ENCODE results near the gene DLX1. TPM values are rescaled to one million over a fixed set of nuclear protein-coding genes. Genes with fewer than 3 reads are reported as not detected.

Gene DLX1
- total RNA-seq (ENCODE audit: low replicate concordance), result 0.59 and 10.0 TPM in 2 replicates
- long read RNA-seq, partial matches to known transcripts, result 0 of 1 reads
- long read RNA-seq, other reads (novel, unspliced or antisense), result 1 of 1 reads

- H3K36me3 Mint-ChIP-seq, result peaks cover 3% of the 10 kb centered on the region
- no peaks in the 10 kb centered on the region for H3K9me3 Mint-ChIP-seq
- DNase-seq (ENCODE audit: extremely low spot score, unreplicated experiment), result no peak
- H3K4me1 Mint-ChIP-seq (ENCODE audit: unreplicated experiment), result peaks cover 31% of the 10 kb centered on the region
- peak within 1 kb of the TSS; percentile 88 for H3K27ac Mint-ChIP-seq
- peaks cover 100% of the 10 kb centered on the region for H3K27me3 Mint-ChIP-seq
- no peak for TF ChIP-seq CTCF (conservative IDR thresholded peaks at IDR 0.05)
- H3K4me3 Mint-ChIP-seq, result peak within 1 kb of the TSS; percentile 92
These were observed at the start of gene DLX1 for GRCh38 chr2:172085460-172086159. DLX1 (plus strand) TSS chr2:172085507; CDS start chr2:172085678, 171 bp downstream.

GRCh38 chr2:172038121-172038520 lies 47.2 kb upstream of the DLX1 start:
- Mint-ChIP-seq H3K27me3 (peaks cover 11% of the 10 kb centered on the region), H3K9me3 (no peaks in the 10 kb centered on the region), H3K4me1 (ENCODE audit: unreplicated experiment) (peaks cover 24% of the 10 kb centered on the region), H3K36me3 (peaks cover 4% of the 10 kb centered on the region), H3K27ac (no peak overlapping the region), H3K4me3 (no peak overlapping the region)
- no peak for DNase-seq (ENCODE audit: extremely low spot score, unreplicated experiment)
- TF ChIP-seq CTCF (conservative IDR thresholded peaks at IDR 0.05), result no peak

GRCh38 chr2:172038604-172039003 lies 46.7 kb upstream of the DLX1 start:
- no peak for TF ChIP-seq CTCF (conservative IDR thresholded peaks at IDR 0.05)
- H3K9me3 Mint-ChIP-seq, result no peaks in the 10 kb centered on the region
- no peak for DNase-seq (ENCODE audit: extremely low spot score, unreplicated experiment)
- peaks cover 24% of the 10 kb centered on the region for H3K4me1 Mint-ChIP-seq (ENCODE audit: unreplicated experiment)
- no peak overlapping the region for H3K27ac Mint-ChIP-seq
- peaks cover 11% of the 10 kb centered on the region for H3K27me3 Mint-ChIP-seq
- H3K36me3 Mint-ChIP-seq, result peaks cover 4% of the 10 kb centered on the region
- H3K4me3 Mint-ChIP-seq, result no peak overlapping the region

- no peak for TF ChIP-seq CTCF (conservative IDR thresholded peaks at IDR 0.05)
- H3K9me3 Mint-ChIP-seq, result no peaks in the 10 kb centered on the region
- H3K27me3 Mint-ChIP-seq, result peaks cover 11% of the 10 kb centered on the region
- H3K4me3 Mint-ChIP-seq, result no peak overlapping the region
- peaks cover 24% of the 10 kb centered on the region for H3K4me1 Mint-ChIP-seq (ENCODE audit: unreplicated experiment)
- no peak for DNase-seq (ENCODE audit: extremely low spot score, unreplicated experiment)
- H3K36me3 Mint-ChIP-seq, result peaks cover 4% of the 10 kb centered on the region
- no peak overlapping the region for H3K27ac Mint-ChIP-seq
These were observed 46.1 kb upstream of the DLX1 start for GRCh38 chr2:172039011-172039704.

GRCh38 chr2:172040311-172040710 lies 45.0 kb upstream of the DLX1 start:
- TF ChIP-seq CTCF (conservative IDR thresholded peaks at IDR 0.05), result no peak
- no peak for DNase-seq (ENCODE audit: extremely low spot score, unreplicated experiment)
- Mint-ChIP-seq H3K4me3 (no peak overlapping the region), H3K4me1 (ENCODE audit: unreplicated experiment) (peaks cover 24% of the 10 kb centered on the region), H3K9me3 (no peaks in the 10 kb centered on the region), H3K27ac (no peak overlapping the region), H3K27me3 (peaks cover 11% of the 10 kb centered on the region), H3K36me3 (peaks cover 4% of the 10 kb centered on the region)

Measured in type B pancreatic cell (in vitro differentiated cells).